ENCODE data around the gene RHOT1.

GRCh38 chr17:32261936-32262510 is 119.7 kb downstream of the RHOT1 start:
- TF ChIP-seq POLR2A (IDR thresholded peaks at IDR 0.05; ENCODE audit: low read length) (no peak), GATA1 (IDR thresholded peaks at IDR 0.05; ENCODE audit: low read depth, low read length) (no peak)
